Tibial nerve (tissue), 4 donors: Measurements from ENCODE around the gene CASQ1.

Experiments
- CTCF ChIP-seq, 5 experiments: fragments of 200-600 bp in 3 of 5; fragments of 450-650 bp in 2 of 5; sonication (generic) in 3 of 5; IDR thresholded peaks; one replicate each; pipeline ENCODE4 v1.5.1; 2016 to 2019; ENCODE audit warnings: antibody characterized with exemption in 5 of 5, mild to moderate bottlenecking in 3 of 5, moderate library complexity in 2 of 5
- EP300 ChIP-seq, 2 donors: sonication (generic); formaldehyde crosslinking; IDR thresholded peaks; one replicate each; pipeline ENCODE4 v1.6.1; 2017; ENCODE audit warnings: antibody characterized with exemption in 2 of 2, mild to moderate bottlenecking in 1 of 2
- POLR2A ChIP-seq, 2 donors: fragments of 450-650 bp; IDR thresholded peaks; one replicate each; pipeline ENCODE4 v1.6.1; 2017; ENCODE audit warnings: antibody characterized with exemption in 2 of 2, mild to moderate bottlenecking in 2 of 2, moderate library complexity in 2 of 2

GRCh38 chr1:160169553-160170399, 20.6 kb upstream of the CASQ1 start:
- TF ChIP-seq CTCF (IDR thresholded peaks at IDR 0.05) (no peak), POLR2A (IDR thresholded peaks at IDR 0.05) (no peak), EP300 (IDR thresholded peaks at IDR 0.05) (no peak)
